GM21367 (cell line): ENCODE results near the gene DOK6.
"Not testable (repeated sequence)": the region's sequence is repeated elsewhere in the genome, so short reads cannot be mapped to it uniquely, and the experiment has no call there.

ENCODE experiments used
- ATAC-seq: cut with Tn5 transposase; IDR thresholded peaks from one replicate; pipeline ENCODE4 v1.9.1; 2021; ENCODE audit not compliant: unreplicated experiment

The DOK6 gene

DNA sequence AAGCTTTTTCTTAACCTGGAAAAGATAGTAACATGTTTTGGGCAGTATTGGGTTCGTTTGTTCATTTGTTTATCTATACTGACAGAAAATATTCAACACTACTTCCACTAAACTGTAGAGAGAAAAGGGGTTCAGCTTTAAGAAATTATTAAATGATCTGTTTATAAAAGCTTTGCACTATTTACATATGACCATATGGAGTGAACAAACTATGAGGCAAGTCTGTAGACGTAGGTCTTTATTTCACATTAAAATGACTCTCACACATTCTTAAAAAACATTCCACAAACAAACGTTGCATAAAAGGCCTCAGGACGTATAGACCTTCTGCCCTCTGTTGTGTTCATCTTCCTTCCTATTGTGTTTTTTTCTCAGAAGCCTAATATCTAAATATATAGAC lies 452.4 kb downstream of the DOK6 start:
- ATAC-seq = no peak

DNA sequence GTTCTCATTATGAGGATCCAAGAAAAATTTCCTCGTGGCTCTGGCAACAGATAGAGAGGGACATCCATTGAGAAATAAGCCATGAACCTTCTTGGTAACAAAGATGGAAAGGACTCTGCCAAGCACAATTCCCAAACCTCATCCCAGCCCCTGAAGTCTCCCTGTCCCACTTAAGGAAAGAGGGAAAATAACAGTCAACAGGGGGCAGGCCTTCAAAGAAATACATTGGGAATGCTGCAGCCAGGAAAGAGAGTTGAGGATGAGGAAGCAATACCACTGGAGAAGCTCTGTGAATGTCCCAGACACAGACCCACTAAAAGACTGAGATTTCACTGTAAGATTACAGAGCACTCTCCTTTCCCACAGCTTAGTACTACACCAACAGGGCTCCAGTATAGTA lies 453.8 kb downstream of the DOK6 start:
- ATAC-seq = no peak

DNA sequence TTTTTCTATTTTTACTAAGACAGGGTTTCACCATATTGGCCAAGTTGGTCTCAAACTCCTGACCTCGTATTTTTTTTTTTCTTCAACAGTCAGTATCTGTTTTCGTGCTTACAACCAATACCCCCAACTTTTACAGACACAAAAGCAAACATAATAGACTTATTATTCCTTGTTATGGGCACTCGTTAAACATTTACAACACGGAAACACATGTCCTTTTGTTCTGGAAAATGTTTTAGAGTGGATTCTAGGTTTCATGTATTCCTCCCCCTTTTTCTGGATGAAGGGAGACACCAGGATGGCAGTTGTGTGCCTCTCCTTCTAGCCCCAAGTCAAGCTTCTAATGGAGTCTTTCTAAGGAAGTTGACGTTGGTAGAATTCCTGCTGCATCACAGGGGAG lies 458.2 kb downstream of the DOK6 start:
- ATAC-seq = no peak

DNA sequence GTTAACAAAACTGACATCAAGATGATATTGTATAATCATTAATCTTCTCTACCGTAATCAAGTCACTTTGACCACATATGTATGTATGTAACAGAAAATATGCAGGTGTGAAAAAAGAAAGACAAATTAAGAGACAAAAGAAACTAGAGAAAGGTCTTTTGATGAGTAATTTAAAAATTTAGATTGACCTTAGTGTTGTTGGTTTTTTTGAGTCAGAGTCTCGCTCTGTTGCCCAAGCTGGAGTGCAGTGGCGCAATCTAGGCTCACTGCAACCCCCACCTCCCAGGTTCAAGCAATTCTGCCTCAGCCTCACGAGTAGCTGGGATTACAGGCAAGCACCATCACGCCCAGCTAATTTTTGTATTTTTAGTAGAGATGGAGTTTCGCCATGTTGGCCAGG lies 464.1 kb downstream of the DOK6 start:
- peak; percentile 72 for ATAC-seq

DNA sequence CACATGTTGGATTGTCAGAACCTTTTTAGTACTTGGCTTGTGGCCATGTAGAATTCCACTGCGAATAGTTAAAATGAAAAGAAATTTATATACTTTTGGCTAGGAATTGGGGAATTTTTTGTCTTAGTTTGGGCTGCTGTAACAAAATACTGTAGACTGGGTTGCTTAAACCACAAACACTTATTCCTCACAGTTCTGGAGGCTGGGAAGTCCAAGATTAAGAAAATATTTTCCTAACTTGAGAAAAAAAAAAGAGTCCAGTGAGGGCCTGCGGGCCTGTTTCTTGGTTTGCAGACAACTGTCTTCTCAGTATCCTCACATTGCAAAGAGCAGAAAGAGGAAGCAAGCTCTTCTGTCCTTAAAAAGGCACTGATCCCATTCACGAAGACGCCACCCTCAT lies 465.1 kb downstream of the DOK6 start:
- no peak for ATAC-seq

DNA sequence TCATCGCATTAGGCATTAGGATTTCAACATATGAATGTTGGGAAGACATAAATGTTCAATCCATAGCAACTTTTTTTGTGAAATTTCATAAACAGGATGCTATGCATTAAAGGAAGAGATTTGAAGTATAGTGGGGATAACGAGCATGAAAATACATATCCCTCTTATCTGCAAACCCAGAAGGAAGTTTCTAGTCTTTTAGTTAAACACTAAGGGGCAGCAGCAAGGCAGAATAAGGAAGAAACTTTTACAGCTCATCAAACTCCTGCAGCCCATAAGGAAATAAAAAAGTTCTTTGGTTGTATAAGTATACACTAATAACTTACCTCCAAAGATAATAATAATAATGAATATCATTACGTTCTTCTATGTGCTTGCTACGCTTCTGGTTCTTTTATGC lies 465.5 kb downstream of the DOK6 start:
- ATAC-seq = no peak

DNA sequence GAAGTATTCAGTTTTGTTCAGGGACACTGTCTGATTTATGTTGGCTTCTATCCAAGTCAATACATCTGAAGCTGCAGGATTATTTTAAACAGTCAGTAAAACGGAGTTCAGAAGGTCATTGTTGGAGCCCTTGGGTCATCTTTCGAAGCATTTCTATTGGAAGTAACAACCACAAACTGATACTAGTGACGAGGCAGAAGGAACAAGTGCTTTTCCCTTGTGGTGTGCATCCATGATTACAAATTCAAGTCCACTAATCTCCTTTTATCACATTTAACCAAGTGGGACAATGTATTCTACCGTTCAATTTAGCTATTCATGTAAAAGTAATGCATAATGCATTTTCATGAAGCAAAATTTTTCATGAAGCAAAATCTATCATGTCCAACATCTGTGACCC lies 470.0 kb downstream of the DOK6 start:
- no peak for ATAC-seq

DNA sequence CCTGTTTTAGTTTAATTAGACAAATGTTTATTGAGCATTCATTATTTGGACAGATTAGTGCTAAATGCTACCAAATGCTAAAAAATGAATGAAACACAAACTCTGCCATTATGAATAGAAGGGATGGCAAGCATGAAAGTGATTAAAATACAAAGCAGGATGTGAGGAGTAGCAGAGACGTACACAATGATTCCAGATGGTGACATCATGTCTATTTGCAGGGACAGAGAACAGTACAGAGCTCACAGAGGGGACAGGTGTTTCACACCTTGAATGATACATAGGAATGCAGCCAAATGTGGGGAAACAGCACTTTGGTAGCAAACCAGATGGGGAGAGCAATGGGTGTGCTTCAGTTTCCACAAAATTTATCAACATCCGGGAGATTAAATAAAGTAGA lies 470.7 kb downstream of the DOK6 start:
- ATAC-seq = no peak

DNA sequence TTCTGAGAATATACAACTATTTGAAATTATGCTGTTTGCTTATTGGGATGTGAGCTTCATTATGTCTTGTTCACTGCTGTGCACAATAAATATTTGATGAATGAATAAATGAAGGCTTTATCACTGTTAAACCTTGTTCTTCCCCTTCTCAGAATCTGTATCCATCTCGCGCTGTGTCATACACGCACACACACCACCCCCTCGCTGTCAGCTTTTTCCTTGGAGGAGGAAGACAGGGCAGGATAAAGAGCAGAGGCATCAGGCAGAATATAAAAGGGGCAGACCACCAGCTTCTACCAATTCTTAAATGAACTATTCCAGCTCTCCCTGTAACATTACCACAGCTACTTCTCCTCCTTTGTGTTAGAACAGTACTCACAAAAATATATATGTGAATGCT lies 472.0 kb downstream of the DOK6 start:
- ATAC-seq = no peak

DNA sequence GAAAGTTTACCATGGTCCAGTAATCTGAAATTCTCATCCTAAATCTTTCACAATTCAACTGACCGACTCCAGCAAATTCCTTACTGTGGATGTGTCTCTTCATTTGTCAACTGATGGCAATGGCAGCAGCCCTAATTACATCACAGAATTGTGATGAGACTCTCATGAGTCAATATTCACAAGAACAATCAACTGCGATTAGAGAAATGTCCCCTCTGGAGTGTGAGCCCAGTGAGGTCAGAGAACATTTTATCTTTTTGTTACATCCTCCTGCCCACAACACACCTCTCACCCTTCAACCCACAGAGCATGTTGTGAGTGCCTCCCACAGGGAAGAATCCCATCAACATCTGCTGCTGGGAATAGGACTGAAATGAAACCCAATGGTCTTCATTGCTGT lies 473.4 kb downstream of the DOK6 start:
- ATAC-seq = no peak

DNA sequence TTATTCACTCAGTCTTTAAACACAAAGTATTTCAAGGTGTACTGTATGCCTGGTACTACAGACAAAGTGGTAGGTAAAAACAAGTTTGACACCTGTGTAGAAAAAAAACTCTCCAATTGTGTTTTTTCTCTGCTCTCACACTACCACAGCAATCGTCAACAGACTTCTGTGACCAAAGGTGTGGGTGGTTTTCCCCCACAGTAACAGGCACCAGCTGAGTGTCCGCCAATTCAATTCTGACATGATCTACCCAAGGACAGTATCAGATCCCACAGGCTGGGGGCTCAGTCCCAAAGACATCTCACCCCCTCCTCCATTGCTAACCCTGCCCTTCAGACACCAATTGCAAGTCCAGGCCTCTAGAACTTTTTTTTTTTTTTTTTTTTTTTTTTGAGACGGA lies 475.8 kb downstream of the DOK6 start:
- no peak for ATAC-seq

DNA sequence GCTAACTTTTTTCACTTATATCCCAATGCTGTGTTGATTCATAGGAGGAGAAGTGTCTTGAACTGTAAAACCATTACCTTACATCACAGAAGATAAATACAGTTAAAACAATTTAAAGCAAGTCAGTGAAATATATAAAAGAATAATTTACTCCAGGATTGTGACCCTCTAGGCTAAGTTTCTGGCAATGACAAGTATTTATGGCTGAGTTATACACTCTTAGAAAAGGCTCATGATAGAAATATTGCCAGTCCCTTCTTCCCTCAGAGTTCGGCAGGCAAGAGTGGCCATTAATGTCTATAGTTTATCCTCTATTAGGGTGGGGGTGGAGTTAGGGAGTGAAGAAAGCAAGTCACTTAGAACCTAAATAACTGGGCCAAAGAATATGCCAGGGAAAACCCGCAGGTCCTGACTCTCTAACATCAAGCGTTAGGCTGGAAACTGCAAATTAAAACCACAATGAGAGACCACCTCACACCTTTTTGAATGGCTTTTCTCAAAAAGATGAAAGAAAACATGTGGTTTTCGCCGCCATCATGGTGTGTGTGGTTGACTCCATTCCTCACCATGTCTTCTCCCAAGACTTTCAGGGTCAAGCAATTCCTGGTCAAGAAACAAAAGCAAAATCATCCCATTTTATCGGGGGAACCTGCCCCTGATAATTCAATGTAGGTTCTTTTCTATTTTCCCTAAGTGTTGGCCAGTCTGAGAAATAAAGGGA lies 477.7 kb downstream of the DOK6 start:
- no peak for ATAC-seq

DNA sequence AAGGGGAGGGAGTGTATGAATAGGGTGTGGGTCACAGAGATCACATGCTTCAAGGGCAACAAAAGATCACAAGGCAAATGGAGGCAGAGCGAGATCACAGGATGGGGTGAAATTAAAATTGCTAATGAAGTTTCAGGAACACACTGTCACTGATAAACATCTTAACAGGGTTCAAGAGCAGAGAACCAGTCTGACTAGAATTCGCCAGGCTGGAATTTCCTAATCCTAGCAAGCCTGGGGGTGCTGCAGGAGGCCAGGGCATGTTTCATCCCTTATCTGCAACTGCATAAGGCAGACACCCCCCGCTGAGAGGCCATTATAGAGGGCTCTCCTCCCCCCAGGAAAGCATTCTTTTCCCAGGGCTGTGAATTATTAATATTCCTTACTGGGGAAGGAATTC lies 478.4 kb downstream of the DOK6 start:
- ATAC-seq = not testable (repeated sequence)

DNA sequence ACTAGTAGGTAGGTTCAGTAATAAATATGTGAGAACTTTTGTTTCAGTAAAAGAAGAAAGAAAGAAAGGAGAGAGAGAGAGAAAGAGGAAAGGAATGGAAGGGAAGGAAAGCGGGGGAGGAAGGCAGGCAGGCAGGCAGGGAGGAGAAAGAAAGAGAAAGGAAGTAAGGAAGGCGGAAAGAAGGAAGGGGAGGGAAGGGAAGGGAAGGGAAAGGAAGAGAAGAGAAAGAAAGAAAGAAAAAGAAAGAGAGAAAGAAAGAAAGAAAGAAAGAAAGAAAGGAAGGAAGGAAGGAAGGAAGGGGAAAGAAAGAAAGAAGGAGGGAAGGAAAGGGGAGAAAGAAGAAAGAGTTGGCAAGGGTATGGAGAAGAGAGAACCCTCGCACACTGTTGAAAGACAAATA lies 479.4 kb downstream of the DOK6 start:
- no peak for ATAC-seq

DNA sequence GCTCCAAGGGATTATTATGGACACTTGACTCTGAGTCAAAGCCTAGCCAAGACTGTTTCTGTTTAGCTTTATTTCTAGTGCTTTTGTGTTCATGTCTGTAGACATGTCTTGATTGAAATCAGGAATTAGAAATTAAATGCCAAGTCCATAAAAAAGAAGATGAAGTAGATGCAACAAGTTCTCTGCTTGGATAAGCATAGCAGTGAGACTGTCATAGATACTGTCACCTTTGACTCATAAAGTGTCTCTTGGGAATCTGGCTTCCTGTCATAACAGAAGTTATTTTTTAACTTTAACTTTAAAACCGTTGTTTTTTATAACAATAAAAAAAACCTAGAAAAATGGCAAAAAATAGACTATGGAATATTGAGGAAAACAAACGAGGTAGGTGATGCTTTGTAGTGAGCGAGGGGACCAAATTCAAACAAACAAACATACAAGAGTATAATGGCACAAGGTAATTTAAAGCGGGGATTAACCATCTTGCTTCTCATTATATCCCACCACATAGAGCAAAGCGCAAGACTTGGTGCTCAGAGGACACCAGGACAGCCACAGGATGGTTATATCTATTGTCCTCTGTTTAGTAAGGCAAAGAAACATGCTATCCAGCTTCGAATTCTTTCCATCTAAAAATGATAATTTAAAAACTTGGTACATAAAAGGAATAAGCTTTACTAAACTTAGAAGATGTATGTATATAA lies 482.4 kb downstream of the DOK6 start:
- peak; percentile 40 for ATAC-seq

DNA sequence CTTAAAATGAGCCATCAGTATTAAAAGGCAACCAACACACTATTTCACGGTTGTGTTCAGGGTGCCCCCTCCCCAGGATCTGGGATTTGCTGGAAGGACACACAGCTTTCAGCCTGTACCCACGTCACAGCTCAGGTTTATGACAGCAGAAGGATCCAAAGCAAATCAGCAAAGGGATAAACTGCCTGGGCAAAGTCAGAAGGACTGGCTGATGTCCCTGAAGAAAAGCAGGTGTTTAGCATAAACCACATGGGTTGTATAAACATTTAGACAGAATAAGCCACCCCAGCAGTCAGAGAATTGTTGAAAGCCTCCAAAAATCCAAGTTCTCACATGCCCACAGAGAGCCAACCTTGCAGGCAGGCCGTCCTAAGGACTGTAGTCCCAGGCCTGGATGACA lies 483.1 kb downstream of the DOK6 start:
- ATAC-seq = no peak

DNA sequence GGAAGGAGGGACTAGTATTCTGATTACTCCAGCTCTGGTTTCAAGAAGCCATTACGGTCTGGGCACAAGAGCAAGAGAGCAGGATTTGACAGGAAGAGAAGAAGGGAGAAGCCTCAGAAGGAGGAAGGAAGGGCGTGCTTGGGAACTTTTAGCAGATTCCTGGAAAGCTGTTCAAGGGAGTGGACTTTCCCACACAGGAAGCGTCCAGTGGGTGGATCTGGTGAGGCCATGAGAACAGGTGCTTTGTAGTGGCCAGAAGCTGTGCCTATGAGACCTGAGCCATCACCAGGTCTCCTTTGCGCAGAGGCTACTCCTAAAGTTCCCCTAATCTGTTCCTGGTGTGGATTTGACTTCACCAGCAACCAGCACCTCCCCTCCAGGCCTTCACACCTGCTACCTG lies 484.7 kb downstream of the DOK6 start:
- no peak for ATAC-seq

DNA sequence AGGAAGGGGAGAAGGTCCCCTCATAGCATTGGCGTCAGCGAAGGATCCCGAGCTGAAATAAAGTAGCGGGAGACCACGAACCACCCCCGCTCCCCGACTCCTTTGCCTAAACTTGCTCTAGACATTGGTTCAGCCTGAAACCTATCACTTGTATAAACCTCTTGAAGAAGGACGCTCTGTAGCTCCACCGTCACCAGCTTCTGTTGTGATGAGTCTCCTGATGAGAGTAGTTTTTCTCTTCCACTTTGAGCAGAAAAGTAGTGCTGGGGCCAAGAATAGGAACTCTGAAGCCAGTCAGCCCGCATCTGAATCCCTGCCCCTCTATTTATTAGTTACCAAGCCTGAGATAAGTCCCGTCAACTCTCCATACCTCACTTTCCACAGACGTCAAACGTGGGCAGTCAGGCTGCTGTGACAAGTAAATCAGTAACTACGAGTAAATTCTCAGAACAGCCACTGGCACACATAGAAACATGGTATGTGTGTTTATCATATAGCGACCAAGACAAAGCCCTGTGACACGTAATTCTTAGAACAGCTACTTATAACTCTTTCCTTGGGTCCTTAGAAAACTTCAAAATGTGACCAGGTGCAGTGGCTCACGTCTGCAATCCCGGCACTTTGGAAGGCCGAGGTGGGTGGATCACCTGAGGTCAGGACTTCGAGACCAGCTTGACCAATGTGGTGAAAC lies 485.3 kb downstream of the DOK6 start:
- peak; percentile 64 for ATAC-seq

DNA sequence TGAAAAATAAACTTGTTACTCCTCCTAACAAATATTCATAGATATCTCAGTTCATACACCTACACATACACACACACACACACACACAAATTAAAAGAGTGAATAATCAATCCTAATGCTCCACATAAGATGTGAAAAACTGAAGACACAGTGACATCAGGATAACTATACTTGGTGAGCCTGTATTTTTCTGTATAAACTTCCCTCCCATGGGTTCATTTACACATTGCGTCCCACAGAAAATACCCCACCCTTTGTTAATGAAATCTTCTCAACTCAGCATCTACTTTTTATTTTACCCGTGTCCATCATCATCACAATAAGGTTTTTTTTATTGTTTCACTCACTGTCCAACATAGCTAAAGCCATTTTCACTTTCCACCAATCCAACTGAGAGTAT lies 486.6 kb downstream of the DOK6 start:
- ATAC-seq = no peak

DNA sequence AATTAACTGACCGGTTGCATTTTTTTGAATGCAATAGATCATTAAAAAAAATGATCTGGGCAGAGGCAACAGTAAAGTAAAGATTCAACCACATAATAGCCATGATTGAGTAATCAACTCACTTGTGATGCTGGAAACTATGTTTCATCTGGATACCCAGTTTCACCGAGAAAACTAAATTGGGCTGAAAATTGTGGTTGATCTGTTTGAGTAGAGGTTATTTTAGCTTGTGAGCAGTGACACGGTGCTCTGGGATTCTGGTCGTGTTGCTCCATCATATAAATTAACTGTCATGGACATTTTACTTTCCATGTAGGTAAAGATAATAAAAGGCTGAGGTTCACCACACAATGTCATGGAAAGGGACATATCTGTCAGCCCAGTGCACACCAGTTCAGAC lies 488.3 kb downstream of the DOK6 start:
- no peak for ATAC-seq

DNA sequence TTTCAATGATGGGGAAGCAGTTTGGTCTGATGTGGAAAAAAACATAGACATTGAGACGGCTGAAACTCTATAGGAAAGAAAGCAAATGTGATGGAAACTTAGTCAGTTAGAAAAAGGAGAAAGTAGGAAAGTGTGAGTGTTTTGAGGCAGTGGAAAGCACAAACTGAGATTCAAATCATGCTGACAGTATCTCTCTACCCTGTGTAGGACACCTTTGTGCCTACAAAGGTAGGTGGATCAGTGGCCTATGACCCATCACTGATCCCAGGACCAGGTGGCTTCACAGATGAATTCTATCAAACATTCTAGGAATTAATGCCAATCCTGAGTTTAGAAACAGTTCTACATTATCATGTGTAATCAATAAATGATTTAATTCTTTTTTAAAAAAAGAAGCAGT lies 489.9 kb downstream of the DOK6 start:
- no peak for ATAC-seq

DNA sequence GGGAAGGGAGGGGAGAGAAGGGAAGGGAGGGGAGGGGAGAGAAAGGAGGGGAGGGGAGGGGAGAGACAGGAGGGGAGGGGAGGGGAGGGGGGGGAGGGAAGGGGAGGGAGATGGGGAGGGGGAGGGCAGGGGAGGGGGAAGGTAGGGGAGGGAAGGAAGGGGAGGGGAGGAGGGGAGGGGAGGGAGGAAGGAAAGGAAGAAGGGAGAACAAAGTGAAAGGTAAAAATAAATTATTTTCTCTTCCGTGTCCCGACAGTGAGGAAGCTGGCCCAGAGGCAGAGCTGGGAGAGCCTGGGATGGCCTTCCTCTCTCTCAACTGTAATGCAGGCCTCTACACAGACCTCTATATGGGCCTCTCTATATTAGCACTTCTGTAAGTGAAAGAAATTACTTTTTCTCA lies 493.8 kb downstream of the DOK6 start:
- ATAC-seq = no peak
